GM12865 (cell line): Measurements from ENCODE around the gene FOXP4.

Experiments
- DNase-seq: peaks from one replicate; pipeline ENCODE4 v3.0.0; 2010; ENCODE audit warnings: low read depth
- H3K4me3 ChIP-seq: 2 replicates; pipeline ENCODE4 v1.5.1; 2011; ENCODE audit warnings: mild to moderate bottlenecking, low read depth, low read length, control low read depth
- TF ChIP-seq, protein P1 (sequence below): IDR thresholded peaks from 2 replicates; pipeline ENCODE4 v1.5.1; 2011; ENCODE audit warnings: low read length, control low read depth, low read depth, inconsistent platforms; ENCODE audit not compliant: insufficient read depth; ENCODE audit errors: missing control alignments

Gene FOXP4

DNA sequence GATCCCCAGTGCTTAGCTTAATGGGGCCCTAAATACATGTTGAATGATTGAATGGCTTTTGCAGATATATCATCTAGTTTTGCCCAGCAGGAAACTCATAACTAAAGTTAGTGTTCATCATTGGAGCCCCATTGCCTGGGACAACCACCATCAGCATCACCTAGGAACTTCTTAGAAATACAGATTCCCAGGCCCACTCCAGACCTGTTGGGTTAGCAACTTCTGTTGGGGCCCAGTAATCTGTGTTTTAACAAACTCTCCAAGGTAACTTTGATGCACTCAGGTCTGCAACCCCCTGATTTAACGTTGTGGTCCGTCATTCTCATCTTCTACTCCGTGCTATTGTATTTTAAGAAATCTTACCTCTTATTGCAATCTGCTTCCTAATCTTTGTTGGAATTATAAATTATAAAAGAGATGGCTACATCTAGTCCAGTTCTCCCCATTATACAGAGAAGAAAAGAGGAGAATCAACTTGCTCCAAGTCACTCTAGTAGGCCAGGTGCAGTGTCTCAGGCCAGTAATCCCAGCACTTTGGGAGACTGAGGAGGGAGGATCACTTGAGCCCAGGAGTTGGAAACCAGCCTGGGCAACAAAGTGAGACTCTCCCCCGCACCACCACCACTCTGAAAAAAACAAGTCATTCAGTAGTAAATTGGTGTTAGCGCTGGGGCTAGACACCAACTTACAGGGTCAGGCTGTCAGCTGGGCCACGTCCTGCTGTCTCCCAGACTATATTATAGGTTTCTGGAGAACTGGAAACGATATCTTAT is 13.7 kb downstream of the FOXP4 start:
- DNase-seq, result no peak
- peak overlapping the region; percentile 58 for H3K4me3 ChIP-seq
- TF ChIP-seq, protein P1, sequence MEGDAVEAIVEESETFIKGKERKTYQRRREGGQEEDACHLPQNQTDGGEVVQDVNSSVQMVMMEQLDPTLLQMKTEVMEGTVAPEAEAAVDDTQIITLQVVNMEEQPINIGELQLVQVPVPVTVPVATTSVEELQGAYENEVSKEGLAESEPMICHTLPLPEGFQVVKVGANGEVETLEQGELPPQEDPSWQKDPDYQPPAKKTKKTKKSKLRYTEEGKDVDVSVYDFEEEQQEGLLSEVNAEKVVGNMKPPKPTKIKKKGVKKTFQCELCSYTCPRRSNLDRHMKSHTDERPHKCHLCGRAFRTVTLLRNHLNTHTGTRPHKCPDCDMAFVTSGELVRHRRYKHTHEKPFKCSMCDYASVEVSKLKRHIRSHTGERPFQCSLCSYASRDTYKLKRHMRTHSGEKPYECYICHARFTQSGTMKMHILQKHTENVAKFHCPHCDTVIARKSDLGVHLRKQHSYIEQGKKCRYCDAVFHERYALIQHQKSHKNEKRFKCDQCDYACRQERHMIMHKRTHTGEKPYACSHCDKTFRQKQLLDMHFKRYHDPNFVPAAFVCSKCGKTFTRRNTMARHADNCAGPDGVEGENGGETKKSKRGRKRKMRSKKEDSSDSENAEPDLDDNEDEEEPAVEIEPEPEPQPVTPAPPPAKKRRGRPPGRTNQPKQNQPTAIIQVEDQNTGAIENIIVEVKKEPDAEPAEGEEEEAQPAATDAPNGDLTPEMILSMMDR, result no peak

DNA sequence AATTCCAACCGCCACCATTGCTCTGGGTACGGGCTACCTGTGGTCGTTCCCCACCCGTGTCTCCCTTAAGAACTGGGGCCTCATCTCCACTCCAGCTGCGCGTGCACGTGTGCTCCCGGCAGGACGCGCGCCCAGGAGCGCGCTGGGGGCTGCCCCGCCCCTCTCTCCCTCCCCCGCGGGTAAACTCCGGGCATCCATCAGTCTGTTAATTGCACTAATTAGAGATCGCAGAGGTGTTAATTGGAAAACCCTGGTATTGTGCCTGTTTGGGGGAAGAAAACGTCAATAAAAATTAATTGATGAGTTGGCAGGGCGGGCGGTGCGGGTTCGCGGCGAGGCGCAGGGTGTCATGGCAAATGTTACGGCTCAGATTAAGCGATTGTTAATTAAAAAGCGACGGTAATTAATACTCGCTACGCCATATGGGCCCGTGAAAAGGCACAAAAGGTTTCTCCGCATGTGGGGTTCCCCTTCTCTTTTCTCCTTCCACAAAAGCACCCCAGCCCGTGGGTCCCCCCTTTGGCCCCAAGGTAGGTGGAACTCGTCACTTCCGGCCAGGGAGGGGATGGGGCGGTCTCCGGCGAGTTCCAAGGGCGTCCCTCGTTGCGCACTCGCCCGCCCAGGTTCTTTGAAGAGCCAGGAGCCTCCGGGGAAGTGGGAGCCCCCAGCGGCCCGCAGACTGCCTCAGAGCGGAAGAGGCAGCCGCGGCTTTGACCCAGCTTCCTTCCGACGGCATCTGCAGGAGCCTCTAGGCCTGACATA is 14.4 kb downstream of the FOXP4 start:
- H3K4me3 ChIP-seq, result peak overlapping the region; percentile 58
- TF ChIP-seq, protein P1, result no peak
- DNase-seq, result peak; percentile 69

DNA sequence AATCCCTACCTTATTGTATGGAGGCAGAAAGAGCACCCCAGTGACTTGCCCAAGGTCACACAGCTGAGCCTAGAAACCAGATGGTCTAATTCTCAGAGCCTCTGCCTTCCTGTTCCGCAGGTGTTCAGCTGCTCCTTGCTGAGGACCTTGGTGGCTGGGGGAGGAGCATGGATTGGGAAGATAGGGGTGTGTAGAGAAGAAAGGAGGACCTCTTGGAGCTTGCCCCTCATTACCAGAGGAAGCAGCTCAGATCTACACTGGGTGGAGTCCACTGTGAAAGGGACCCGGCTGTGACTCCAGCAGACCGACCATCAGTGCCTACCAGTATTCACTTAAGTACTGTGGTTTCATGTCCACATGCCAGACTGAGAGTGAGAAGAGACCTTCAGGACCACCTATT is 15.2 kb downstream of the FOXP4 start:
- DNase-seq, result no peak
- TF ChIP-seq, protein P1, result no peak
- H3K4me3 ChIP-seq, result no peak overlapping the region

DNA sequence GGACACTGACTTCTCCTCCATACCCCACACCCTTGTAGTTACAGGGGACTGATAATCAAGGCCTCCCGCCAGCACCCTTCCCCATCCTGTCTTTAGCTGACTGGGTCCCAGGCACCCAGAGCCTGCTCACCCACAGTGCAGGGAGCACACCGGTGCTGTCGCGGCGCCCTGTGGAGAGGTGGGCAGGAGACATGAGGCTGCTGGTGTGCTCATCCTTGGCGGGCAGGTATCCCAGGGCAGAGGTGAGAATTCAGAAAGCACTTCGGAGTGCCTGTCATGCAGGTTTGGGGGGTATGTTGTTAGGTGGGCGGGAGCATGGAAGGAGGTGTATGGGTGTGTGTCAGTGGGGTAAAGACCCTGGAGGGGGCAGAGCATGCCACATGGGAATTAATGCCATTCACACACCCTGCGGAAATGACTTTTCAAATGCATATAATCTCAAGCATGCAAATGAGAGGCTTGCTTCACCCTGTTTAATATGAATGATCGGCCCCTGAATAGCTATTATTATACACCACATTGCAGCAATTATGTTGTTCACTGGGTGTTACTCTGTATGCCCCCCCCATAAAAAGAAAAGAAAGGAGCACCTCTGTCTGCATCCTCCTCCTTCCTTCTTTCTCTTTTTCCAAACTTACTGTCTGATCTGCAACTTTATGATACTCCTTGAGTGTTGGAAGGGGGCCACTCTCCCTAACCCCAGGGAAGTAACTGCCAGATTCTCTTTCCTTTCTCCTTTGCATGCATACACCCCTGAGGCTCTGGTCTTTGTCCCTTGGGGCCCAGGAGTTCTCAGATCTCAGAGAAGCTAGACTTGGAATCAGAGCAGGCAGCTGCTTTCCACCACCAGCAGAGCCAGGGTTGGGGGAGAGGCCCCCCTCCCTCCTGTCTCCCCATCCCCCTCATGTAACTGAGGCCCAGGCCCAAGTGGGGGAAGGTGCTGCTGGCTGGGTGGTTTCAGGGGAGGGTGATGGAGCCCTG is 16.0 kb downstream of the FOXP4 start:
- no peak for DNase-seq
- TF ChIP-seq, protein P1, result no peak
- H3K4me3 ChIP-seq, result no peak overlapping the region

DNA sequence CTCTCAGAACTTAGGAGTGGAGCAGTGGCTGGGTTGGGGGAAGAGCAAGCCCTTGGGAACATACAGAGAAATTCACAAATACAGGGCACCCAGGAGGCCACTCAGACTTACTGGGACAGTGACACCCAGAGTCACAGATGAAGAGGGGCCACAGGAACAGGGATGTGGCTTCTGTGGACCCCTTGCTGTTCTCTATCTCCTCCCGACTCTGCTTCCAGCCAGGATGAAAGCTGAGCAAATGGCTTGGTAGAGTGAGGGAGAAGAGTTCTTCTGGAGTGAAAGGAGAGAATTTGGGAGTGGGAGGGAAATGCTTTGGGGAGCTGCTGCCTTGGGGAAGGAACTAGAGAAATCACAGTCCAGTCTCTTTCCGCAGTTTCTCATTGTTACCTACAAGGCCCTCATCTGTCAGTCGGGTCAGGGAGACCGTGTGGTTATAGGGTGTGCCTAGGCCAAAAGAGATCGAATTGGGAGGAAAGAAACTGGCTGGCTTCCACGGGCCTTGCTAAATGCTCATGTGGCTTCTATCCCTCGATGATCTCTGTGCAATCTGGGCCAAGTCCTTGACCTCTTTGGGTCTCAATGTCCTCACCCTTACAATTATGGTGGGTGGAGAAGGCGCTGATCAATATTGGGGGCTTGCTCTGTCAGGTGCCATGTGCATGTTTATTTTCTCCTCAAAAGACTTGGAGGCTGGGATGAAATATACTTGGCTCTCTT is 17.0 kb downstream of the FOXP4 start:
- TF ChIP-seq, protein P1, result no peak
- no peak overlapping the region for H3K4me3 ChIP-seq
- DNase-seq, result no peak
